Measurements from ENCODE around the gene VSIG10L. TPM values are rescaled to one million over a fixed set of nuclear protein-coding genes. Genes with fewer than 3 reads are reported as not detected.

The VSIG10L gene
- total RNA-seq (2021; ENCODE audit: unreplicated experiment) (3.3 TPM), Bru-seq, nascent RNA (percentile 39 among the genes with signal in this experiment), BruChase-seq, experiment 1, labeled RNA remaining after a 2-hour chase (percentile 42 among the genes with signal in this experiment), BruChase-seq, experiment 2, labeled RNA remaining after a 6-hour chase (percentile 47 among the genes with signal in this experiment)
- 3.2 TPM for polyA plus RNA-seq (2012; ENCODE audit: insufficient read length)
- long read RNA-seq, partial matches to known transcripts = 6 of 7 reads
- long read RNA-seq, other reads (novel, unspliced or antisense) = 1 of 7 reads

DNA sequence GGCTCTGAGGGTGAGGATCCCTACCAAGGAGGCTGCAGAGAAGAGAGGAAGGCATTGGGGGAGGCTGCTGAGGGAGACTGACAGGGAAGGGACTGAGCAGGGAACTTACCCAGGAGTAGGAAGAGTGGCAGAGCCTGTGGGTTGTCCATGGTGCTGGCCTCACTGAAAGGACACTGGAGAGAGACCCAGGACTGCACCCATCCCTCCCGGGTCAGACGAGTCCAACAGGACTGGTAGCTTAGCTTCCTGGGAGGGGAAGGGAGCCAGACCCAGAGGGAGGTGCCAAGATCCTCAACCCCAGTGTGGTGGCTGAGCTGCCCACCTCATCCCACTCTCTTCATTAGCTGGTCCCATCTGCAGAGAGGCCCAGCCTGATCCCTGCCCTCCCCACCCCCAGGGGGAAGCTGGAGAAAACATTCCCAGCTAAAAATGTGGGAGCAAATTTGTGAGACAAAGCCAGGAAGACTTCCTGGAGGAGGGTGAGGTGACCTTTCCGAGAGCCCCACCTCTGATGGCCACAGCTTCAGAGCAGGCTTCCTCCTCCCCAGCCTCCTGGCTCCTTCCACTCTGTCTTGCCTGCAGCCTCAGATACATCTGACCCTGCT is at the start of gene VSIG10L:
TSS of gene VSIG10L (minus strand) at position 164 of the 605 bp plus-strand sequence. CDS start at position 149, 15 bp downstream.
- no peak for ATAC-seq
- intact Hi-C loops (cut with micrococcal nuclease; ENCODE audit: unreplicated experiment) = no loop called here
- TF ChIP-seq, protein P1, sequence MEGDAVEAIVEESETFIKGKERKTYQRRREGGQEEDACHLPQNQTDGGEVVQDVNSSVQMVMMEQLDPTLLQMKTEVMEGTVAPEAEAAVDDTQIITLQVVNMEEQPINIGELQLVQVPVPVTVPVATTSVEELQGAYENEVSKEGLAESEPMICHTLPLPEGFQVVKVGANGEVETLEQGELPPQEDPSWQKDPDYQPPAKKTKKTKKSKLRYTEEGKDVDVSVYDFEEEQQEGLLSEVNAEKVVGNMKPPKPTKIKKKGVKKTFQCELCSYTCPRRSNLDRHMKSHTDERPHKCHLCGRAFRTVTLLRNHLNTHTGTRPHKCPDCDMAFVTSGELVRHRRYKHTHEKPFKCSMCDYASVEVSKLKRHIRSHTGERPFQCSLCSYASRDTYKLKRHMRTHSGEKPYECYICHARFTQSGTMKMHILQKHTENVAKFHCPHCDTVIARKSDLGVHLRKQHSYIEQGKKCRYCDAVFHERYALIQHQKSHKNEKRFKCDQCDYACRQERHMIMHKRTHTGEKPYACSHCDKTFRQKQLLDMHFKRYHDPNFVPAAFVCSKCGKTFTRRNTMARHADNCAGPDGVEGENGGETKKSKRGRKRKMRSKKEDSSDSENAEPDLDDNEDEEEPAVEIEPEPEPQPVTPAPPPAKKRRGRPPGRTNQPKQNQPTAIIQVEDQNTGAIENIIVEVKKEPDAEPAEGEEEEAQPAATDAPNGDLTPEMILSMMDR (IDR thresholded peaks at IDR 0.05) = no peak
- TF ChIP-seq, protein P2, sequence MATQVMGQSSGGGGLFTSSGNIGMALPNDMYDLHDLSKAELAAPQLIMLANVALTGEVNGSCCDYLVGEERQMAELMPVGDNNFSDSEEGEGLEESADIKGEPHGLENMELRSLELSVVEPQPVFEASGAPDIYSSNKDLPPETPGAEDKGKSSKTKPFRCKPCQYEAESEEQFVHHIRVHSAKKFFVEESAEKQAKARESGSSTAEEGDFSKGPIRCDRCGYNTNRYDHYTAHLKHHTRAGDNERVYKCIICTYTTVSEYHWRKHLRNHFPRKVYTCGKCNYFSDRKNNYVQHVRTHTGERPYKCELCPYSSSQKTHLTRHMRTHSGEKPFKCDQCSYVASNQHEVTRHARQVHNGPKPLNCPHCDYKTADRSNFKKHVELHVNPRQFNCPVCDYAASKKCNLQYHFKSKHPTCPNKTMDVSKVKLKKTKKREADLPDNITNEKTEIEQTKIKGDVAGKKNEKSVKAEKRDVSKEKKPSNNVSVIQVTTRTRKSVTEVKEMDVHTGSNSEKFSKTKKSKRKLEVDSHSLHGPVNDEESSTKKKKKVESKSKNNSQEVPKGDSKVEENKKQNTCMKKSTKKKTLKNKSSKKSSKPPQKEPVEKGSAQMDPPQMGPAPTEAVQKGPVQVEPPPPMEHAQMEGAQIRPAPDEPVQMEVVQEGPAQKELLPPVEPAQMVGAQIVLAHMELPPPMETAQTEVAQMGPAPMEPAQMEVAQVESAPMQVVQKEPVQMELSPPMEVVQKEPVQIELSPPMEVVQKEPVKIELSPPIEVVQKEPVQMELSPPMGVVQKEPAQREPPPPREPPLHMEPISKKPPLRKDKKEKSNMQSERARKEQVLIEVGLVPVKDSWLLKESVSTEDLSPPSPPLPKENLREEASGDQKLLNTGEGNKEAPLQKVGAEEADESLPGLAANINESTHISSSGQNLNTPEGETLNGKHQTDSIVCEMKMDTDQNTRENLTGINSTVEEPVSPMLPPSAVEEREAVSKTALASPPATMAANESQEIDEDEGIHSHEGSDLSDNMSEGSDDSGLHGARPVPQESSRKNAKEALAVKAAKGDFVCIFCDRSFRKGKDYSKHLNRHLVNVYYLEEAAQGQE (IDR thresholded peaks at IDR 0.05; ENCODE audit: insufficient read depth in 1 of 2, low read depth in 2 of 2, low read length in 1 of 2) = peak; percentile 66 to 79
- no peak for TF ChIP-seq TCF7L2 (IDR thresholded peaks at IDR 0.05; ENCODE audit: low read depth, low read length)

DNA sequence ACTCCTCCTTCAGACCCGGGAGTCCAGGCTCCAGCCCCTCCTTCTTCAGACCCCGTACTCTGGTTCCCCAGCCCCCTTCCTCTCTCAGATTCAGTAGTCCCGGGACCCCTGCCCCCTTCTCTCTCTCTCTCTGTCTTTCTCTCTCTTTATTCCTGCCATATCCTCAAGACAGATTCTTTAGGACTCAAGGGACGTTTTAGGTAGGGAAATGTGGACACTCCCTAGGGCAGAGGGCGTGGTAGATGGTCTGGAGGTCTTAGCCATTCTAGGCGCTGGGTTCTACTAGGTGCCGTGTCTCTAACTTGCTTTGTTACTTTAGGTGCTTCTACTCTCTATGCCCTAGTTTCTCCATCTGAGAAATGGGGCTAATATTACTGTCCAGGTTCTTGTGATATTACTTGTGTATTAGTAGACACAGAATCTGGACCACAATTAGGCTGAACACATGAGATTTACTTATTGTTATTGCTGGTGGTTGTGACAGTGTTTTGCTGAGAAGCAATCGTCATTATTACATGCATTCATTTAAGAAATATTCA is 49.2 kb upstream of the VSIG10L start:
- DNase-seq (ENCODE audit: low read depth, low spot score) = no peak
- CTCF ChIA-PET = no interaction called here

More for the DNA sequence above, at the start of gene VSIG10L:
- H3K27me3 ChIP-seq (ENCODE audit: control insufficient read depth, insufficient read depth, low read length) = no peaks in the 10 kb centered on the region
- H3K27ac ChIP-seq (ENCODE audit: low read length) = no peak within 1 kb of the TSS
- no peak within 1 kb of the TSS for H3K4me3 ChIP-seq (ENCODE audit: low read depth in 2 of 2, low read length in 2 of 2)
- TSS peak; percentile 65 for BruUV-seq (replicated peaks)
- ChIA-PET POLR2A (no interaction called here), CTCF (interaction anchor here (0.9 kb wide), 1 partner anchor 319 kb away, joined by 3 read pairs; no protein-coding TSS in a partner anchor)
- no peak for DNase-seq (ENCODE audit: low read depth, low spot score)
- no peaks in the 10 kb centered on the region for H3K4me1 ChIP-seq (ENCODE audit: control insufficient read depth, insufficient read depth, low read length)
- in situ Hi-C loops (cut with HindIII; ENCODE audit: low pct_unique_long_range_greater_than_20kb, low sequenced_read_pairs) = no loop called here
- H3K9me3 ChIP-seq (ENCODE audit: control insufficient read depth, insufficient read depth, low read depth, low read length) = no peaks in the 10 kb centered on the region
- no peaks in the 10 kb centered on the region for H3K36me3 ChIP-seq (ENCODE audit: control insufficient read depth, insufficient read depth, low read length)

More for the DNA sequence above, 49.2 kb upstream of the VSIG10L start:
- no peak for ATAC-seq
- TF ChIP-seq POLR2AphosphoS5 (IDR thresholded peaks at IDR 0.05; ENCODE audit: low read depth, low read length) (no peak), TCF7L2 (IDR thresholded peaks at IDR 0.05; ENCODE audit: low read depth, low read length) (no peak)
- TF ChIP-seq, protein P1 (IDR thresholded peaks at IDR 0.05) = no peak
- BruUV-seq (replicated peaks) = no TSS peak
- Histone ChIP-seq H3K27me3 (ENCODE audit: control insufficient read depth, insufficient read depth, low read length) (no peaks in the 10 kb centered on the region), H3K36me3 (ENCODE audit: control insufficient read depth, insufficient read depth, low read length) (no peaks in the 10 kb centered on the region), H3K4me3 (ENCODE audit: low read depth in 2 of 2, low read length in 2 of 2) (no peak overlapping the region), H3K27ac (ENCODE audit: low read length) (no peak overlapping the region), H3K9me3 (ENCODE audit: control insufficient read depth, insufficient read depth, low read depth, low read length) (no peaks in the 10 kb centered on the region), H3K4me1 (ENCODE audit: control insufficient read depth, insufficient read depth, low read length) (peaks cover 3% of the 10 kb centered on the region)
- in situ Hi-C loops (cut with HindIII; ENCODE audit: low pct_unique_long_range_greater_than_20kb, low sequenced_read_pairs) = no loop called here
- POLR2A ChIA-PET = no interaction called here
- intact Hi-C loops (cut with micrococcal nuclease; ENCODE audit: unreplicated experiment) = no loop called here

All from Panc1 (cell line).